HepG2 (cell line): ENCODE results near the gene NODAL. TPM values are rescaled to one million over a fixed set of nuclear protein-coding genes. Genes with fewer than 3 reads are reported as not detected.

Source experiments
- polyA plus RNA-seq, 8 experiments: library from polyadenylated mRNA; depleted of rRNA in 3 of 8; stranded (reverse) in 7 of 8; unstranded in 1 of 8; fragments of >200 nt; fragmentation: Illumina TruSeq in 4 of 8; extraction: Trizol in 4 of 8; gene quantifications; 2 replicates each; pipeline versions ENCODE4 v1.2.1 to v1.2.3, GENCODE V29; 2011 to 2016; ENCODE audit warnings: low read depth in 4 of 8, missing spikeins in 1 of 8, mixed read lengths in 1 of 8; ENCODE audit not compliant: insufficient read depth in 1 of 8
- total RNA-seq, 5 experiments: library from RNA; depleted of rRNA; stranded (reverse); fragments of >200 nt; fragmentation: Illumina TruSeq; extraction: Trizol; gene quantifications; 2 replicates each; pipeline ENCODE4 v1.2.3, GENCODE V29; 2016; ENCODE audit warnings: low read depth in 1 of 5

The NODAL gene
- total and polyA plus RNA-seq, 2 of the 13 experiments (the other 11 are each of a cell fraction or from before 2014, with no cell fraction given): not detected

Other genes with a start within 250 kb of the NODAL start
- gene PPA1, start 208.3 kb downstream of the NODAL start, total RNA-seq (2016; rRNA removed; fragmentation: Illumina TruSeq; extraction: Trizol): 250 and 371 TPM in 2 replicates
- gene PPA1, start 208.3 kb downstream of the NODAL start, polyA plus RNA-seq (2011; rRNA removed): 104 and 136 TPM in 2 replicates
- gene NPFFR1, start 157.7 kb downstream of the NODAL start, total RNA-seq (2016; rRNA removed; fragmentation: Illumina TruSeq; extraction: Trizol): under 0.01 TPM in 1 of 2 replicates, not detected in the other
- not detected in 2 replicates for gene NPFFR1, start 157.7 kb downstream of the NODAL start, polyA plus RNA-seq (2011; rRNA removed)
- gene LRRC20, start 59.1 kb downstream of the NODAL start, total RNA-seq (2016; rRNA removed; fragmentation: Illumina TruSeq; extraction: Trizol): 37.5 and 38.6 TPM in 2 replicates
- gene LRRC20, start 59.1 kb downstream of the NODAL start, polyA plus RNA-seq (2011; rRNA removed): 31.1 and 37.0 TPM in 2 replicates
- 22.0 and 38.0 TPM in 2 replicates for gene EIF4EBP2, start 37.5 kb downstream of the NODAL start, total RNA-seq (2016; rRNA removed; fragmentation: Illumina TruSeq; extraction: Trizol)
- 15.2 and 16.9 TPM in 2 replicates for gene EIF4EBP2, start 37.5 kb downstream of the NODAL start, polyA plus RNA-seq (2011; rRNA removed)
- 0.06 and 0.07 TPM in 2 replicates for gene PALD1, start 37.1 kb upstream of the NODAL start, total RNA-seq (2016; rRNA removed; fragmentation: Illumina TruSeq; extraction: Trizol)
- 0.08 and 0.09 TPM in 2 replicates for gene PALD1, start 37.1 kb upstream of the NODAL start, polyA plus RNA-seq (2011; rRNA removed)
- gene PRF1, start 161.1 kb upstream of the NODAL start, total RNA-seq (2016; rRNA removed; fragmentation: Illumina TruSeq; extraction: Trizol): 0.32 and 1.00 TPM in 2 replicates
- 1.4 and 1.7 TPM in 2 replicates for gene PRF1, start 161.1 kb upstream of the NODAL start, polyA plus RNA-seq (2011; rRNA removed)
- 0.04 TPM in 1 of 2 replicates, not detected in the other for gene ADAMTS14, start 230.8 kb upstream of the NODAL start, total RNA-seq (2016; rRNA removed; fragmentation: Illumina TruSeq; extraction: Trizol)
- gene ADAMTS14, start 230.8 kb upstream of the NODAL start, polyA plus RNA-seq (2011; rRNA removed): 0.07 and 0.10 TPM in 2 replicates